Stimulated activated CD8-positive, alpha-beta memory T cell treated with anti-CD3 and anti-CD28 coated beads, Interleukin-4, amount 100 ng/mL, for 1 hour (primary cell): ENCODE results near the gene FOXI1.

ENCODE experiments used
- DNase-seq, 2 donors: peaks; one replicate each; pipeline ENCODE4 v3.0.0-alpha.2; 2020; ENCODE audit warnings: low read depth in 2 of 2, low spot score in 1 of 2

The FOXI1 gene

GRCh38 chr5:170149206-170149515 is 43.5 kb downstream of the FOXI1 start:
- no peak for DNase-seq

- DNase-seq, result no peak
Observed at GRCh38 chr5:170150713-170151096, 45.0 kb downstream of the FOXI1 start.

GRCh38 chr5:170151097-170151831 is 45.6 kb downstream of the FOXI1 start:
- no peak for DNase-seq

- DNase-seq, result no peak
Observed at GRCh38 chr5:170152767-170153166, 47.1 kb downstream of the FOXI1 start.

GRCh38 chr5:170154297-170154696 is 48.6 kb downstream of the FOXI1 start:
- DNase-seq, result no peak

- DNase-seq, result no peak
Observed at GRCh38 chr5:170154744-170155143, 49.0 kb downstream of the FOXI1 start.

- DNase-seq, result no peak
Observed at GRCh38 chr5:170155771-170156170, 50.1 kb downstream of the FOXI1 start.

- DNase-seq, result no peak
Observed at GRCh38 chr5:170159101-170159698, 53.5 kb downstream of the FOXI1 start.
